Embryonic facial prominence (tissue), 1 donor: ENCODE data around the gene NDUFS3.
"Not testable (repeated sequence)": the region's sequence is repeated elsewhere in the genome, so short reads cannot be mapped to it uniquely, and the experiment has no call there.

ENCODE experiments used
- DNase-seq: peaks from one replicate; pipeline ENCODE4 v3.0.0-alpha.2; 2016; ENCODE audit errors: extremely low spot score

NDUFS3 gene

DNA sequence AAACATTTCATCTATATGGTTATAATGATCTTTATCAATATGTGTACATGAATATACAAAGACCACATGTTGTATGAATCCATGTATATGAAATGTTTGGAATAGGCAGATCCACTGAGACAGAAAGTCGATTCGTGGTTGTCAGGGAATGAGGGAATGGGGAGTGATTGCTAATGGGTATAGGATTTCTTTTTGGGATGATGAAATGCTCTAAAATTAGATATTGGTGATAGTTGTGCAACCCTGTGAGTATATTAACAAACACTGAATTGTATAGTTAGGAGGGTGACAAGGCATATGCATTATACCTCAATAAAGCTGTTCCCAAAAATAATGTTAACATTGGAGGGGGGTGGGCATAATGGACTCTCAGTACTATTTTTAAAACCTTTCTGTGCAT lies 18.4 kb upstream of the NDUFS3 start:
- no peak for DNase-seq

GRCh38 chr11:47562393-47562792 lies 16.5 kb upstream of the NDUFS3 start:
- not testable (repeated sequence) for DNase-seq

GRCh38 chr11:47564366-47564765 lies 14.5 kb upstream of the NDUFS3 start:
- not testable (repeated sequence) for DNase-seq

DNA sequence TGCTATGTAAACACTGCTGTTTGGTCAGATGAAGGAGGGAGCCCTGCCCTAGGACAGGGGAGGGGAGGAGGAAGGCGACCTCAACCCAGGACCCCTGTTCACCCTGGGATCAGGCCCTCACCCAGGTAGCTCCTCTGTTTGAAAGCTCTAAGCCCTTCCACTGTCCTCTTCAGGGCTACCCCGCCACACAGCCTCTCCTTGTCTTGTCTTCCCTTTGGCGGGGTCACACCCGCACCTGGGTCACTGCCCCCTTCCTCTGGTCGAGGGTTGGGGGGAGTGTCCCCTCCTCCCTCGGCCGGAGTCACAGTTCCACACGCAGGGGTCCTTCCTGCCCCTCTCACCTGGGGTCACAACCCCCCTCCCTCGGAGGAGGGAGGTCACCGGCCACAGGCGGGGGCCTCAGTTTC lies 13.9 kb upstream of the NDUFS3 start:
- DNase-seq: no peak

DNA sequence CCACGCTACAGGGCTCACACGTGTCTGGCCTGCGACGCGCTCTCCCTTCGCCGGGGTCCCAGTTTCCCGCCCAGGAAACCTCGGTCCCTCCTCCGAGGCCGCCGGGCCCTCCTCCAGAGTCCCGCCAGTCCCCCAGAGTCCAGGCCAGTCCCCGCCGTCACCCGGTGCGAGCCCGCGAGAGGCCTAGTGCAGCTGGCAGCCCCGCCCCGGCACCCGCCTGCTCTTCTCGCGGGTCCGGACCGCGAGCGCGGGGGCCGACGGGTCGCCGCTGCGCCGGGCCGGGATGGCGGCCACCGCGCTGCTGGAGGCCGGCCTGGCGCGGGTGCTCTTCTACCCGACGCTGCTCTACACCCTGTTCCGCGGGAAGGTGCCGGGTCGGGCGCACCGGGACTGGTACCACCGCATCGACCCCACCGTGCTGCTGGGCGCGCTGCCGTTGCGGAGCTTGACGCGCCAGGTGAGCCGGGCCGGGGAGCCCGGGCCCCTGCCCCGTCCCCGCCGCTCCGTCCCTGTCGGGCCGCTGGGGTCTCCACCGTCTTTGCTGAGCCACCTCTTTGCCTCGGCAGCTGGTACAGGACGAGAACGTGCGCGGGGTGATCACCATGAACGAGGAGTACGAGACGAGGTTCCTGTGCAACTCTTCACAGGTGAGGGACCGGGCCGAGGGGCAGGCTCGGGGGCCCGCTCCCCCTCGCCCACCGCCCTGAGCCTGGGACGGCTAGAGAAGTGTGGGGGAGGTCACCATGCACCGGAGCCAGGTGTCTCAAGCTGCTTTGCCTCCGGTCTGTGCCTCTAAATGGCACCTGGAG lies 13.3 kb upstream of the NDUFS3 start, which contains the start of gene PTPMT1:
Gene PTPMT1 (plus strand): TSS at position 260 of the 809 bp plus-strand sequence. CDS start 24 bp downstream, at position 284.
- DNase-seq: no peak

DNA sequence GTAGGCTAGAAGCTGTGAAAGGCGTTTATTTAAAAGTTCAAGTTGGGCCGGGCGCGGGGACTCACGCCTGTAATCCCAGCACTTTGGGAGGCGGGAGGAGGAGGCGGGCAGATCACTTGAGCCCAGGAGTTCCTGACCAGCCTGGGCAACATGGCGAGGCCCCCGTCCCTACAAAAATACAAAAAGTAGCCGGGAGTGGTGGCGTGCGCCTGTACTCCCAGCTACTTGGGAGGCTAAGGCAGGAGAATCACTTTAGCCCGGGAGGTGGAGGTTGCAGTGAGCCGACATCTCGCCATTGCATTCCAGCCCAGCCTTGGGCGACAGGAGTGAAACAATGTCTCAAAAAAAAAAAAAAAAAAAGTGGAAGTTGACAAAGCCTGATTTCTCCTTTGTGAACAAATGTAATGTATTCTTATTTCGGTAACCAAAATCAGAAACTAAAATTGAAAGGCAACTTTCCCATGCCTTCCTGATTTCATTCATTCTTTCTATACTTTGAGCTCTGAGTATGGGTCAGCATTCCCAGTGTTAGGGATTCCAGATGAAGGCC lies 12.7 kb upstream of the NDUFS3 start:
- DNase-seq: no peak

- DNase-seq: no peak
These were observed 9.2 kb upstream of the NDUFS3 start for GRCh38 chr11:47569646-47570045.

DNA sequence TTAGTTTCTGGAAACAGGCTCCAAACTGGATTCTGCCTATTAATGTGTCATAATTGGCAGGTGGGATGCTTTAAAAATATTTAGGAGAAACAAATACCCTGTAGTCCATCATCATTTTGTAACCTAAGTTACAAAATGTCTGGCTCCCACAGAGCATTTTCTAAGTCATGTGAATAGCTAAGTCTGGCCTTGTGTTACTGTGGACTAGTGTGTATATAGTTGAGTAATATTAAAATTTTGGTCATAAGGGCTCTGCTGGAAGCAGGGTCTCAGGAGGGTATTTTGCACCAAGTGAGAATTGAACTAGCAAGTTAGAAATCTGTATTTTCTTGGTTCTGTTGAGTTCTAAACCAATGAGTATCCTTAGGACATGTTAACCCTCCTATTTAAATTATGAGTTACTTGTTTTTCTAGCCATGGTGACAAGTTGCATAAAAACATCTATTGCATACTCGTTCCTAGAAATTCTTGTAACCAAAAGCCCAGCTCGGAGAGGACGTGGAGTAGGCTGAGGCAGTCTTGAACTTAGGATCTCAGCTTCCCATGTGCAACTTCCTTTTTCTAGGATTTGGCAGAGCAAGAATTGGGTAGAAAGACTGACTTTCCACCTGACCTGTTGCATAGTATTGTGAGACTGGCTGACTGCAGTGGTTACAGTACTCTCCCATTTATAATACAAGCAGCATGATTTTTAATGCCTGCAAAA lies 8.1 kb upstream of the NDUFS3 start:
- DNase-seq: no peak

GRCh38 chr11:47571357-47571729 lies 7.5 kb upstream of the NDUFS3 start:
- no peak for DNase-seq

DNA sequence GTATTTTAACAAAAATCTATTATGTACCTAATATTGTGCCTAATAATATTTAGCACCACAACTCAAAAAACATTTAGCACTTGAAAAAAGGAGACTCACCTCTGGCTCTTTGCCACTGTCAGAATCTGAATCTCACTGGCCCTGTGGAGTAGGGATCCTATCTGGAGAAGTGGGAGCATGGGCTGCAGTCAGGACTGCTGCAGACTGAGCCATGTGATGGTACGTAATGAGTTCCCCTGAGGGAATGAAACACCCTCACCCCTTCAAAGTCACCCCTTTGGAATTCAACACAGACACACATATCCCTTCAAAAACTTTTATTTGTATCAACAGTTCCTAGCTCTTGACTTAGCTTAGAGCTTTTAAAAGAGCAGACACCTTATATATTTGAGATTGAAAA lies 7.0 kb upstream of the NDUFS3 start:
- DNase-seq: no peak

GRCh38 chr11:47572715-47573255 lies 6.1 kb upstream of the NDUFS3 start:
- DNase-seq: no peak

GRCh38 chr11:47573321-47573720 lies 5.6 kb upstream of the NDUFS3 start:
- no peak for DNase-seq

GRCh38 chr11:47577460-47578041 lies 1.3 kb upstream of the NDUFS3 start:
- DNase-seq: no peak

DNA sequence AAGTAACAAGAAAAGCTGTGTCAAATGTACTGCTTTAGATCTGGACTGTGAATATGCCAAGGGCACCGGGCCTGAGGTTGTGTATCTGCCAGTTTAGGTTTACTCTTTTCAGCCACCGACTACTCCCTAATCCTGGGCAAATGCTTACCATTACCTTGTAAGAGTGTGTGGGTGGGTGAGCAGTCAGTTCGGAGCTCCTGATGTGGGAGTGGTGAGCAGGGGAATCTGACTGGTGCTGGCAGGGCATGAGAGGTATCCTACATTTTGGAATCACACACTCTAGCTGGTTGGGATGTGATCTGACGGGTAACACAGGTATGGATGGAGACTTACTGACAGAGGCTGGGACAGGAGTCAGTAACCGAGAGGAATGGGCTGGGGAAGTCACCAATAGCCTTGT lies 5.0 kb downstream of the NDUFS3 start:
- no peak for DNase-seq

DNA sequence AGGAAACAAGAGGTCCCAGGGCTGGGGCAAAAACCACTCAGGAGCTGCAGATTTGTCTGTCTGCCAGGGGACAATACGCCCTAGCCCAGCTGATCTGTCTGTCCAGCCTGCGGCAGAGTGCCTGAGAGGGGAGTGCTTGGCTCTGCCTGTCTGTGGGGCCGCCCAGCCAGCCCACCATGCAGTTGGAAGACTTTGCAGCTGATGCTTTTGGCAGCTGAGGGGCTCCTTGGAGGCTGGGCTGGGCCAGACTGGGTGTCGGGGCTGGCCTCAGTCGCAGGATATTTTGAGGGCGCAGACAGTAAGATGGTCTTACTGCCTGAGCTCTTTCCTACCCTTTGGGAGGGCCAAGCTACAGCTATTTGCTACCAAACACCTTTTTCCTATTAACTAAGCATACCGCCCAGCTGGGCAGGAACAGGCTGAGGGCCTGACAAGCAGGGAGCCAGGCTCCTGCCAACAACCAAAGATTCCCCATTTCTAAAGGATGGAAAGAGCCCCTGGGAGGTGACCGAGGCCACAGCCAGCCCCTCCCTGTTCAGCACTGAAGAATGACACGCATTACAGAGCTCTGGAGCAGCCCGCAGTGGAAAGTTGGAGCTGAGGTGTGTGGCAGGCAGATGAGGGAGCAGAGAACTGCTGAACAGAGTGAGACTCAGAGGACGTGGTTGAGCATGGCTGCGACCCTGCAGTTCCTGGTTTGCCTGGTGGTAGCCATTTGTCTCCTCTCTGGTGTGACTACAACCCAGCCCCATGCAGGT lies 7.4 kb downstream of the NDUFS3 start, which contains the start of gene FAM180B:
Gene FAM180B (plus strand): TSS at position 581 of the 758 bp plus-strand sequence. CDS start 91 bp downstream, at position 672.
- no peak for DNase-seq

- no peak for DNase-seq
These were observed 8.3 kb downstream of the NDUFS3 start for GRCh38 chr11:47587039-47587716.

DNA sequence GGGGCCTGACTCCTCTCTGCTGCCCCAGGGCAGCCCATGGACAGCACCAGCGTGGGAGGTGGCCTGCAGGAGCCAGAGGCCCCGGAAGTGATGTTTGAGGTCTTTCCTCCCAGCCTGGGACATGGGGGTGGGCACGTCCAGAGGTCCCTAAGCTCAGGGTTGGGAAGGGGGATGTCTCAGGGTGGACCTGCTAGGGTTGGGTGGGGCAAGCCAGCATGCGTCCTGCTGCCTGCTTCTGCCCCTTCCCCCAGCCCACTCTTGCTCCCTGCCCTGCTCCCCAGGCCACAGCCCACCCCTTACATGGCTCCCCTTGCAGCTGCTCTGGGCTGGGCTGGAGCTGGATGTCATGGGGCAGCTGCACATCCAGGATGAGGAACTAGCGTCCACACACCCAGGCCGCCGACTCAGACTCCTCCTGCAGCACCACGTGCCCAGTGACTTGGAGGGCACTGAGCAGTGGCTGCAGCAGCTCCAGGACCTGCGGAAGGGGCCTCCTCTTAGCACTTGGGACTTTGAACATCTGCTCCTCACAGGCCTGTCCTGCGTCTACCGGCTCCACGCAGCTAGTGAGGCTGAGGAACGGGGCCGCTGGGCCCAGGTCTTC lies 9.0 kb downstream of the NDUFS3 start:
- no peak for DNase-seq

GRCh38 chr11:47589118-47589517 lies 10.2 kb downstream of the NDUFS3 start:
- DNase-seq: no peak

DNA sequence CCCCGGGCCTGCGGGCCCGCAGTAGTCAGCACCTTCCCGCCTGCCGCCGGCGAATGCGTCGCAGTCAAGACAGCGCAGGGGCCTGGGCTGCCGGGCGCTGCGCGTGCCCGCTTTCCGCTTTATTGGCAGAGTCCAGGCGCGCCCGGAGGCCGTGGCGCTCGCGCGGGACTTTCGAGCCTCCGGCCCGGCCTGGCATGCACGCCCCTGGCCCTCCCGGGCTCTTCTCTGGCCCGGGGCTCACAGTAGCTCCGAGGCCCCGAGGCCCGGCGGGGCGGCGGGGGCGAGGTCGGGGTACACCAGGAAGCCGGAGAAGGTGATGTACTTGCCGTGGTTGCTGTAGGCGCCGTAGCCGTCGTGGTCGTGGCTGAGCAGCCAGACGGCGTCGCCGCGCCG lies 10.7 kb downstream of the NDUFS3 start:
- no peak for DNase-seq
